ENCODE data around the gene TXNRD1. TPM values are rescaled to one million over a fixed set of nuclear protein-coding genes. Genes with fewer than 3 reads are reported as not detected.

TXNRD1 gene
- total RNA-seq, 1 donor from 2014 or later, result 176 TPM

GRCh38 chr12:104347374-104348075, 131.9 kb downstream of the TXNRD1 start:
- peaks cover 83% of the 10 kb centered on the region for H4K20me1 ChIP-seq (ENCODE audit: insufficient read depth, low read length)
- TF ChIP-seq CTCF (IDR thresholded peaks at IDR 0.05; ENCODE audit: insufficient read depth, low read depth, low read length), result no peak
- no peak for TF ChIP-seq EZH2 (IDR thresholded peaks at IDR 0.05; ENCODE audit: insufficient read depth, low read length)
- no peak for FAIRE-seq

GRCh38 chr12:104348283-104348993, 132.9 kb downstream of the TXNRD1 start:
- Histone ChIP-seq H4K20me1 (ENCODE audit: insufficient read depth, low read length) (peaks cover 79% of the 10 kb centered on the region), H3K4me2 (ENCODE audit: low read length) (no peak overlapping the region), H3K79me2 (ENCODE audit: insufficient read depth, low read length) (peaks cover 41% of the 10 kb centered on the region), H3K4me1 (ENCODE audit: insufficient read depth, low read length) (no peaks in the 10 kb centered on the region), H3K36me3 (ENCODE audit: insufficient read depth, low read length) (peaks cover 62% of the 10 kb centered on the region), H3K9me3 (ENCODE audit: insufficient read depth, low read depth, low read length) (no peaks in the 10 kb centered on the region), H2AFZ (ENCODE audit: low read depth, low read length) (no peak overlapping the region), H3K27ac (ENCODE audit: low read depth, low read length) (no peak overlapping the region), H3K9ac (ENCODE audit: low read length) (no peak overlapping the region), H3K27me3 (ENCODE audit: insufficient read depth, low read length) (no peaks in the 10 kb centered on the region), H3K4me3 (ENCODE audit: insufficient read depth, low read depth, low read length) (no peak overlapping the region)
- TF ChIP-seq CTCF (IDR thresholded peaks at IDR 0.05; ENCODE audit: insufficient read depth, low read depth, low read length) (no peak), EZH2 (IDR thresholded peaks at IDR 0.05; ENCODE audit: insufficient read depth, low read length) (no peak)
- H3K4me3 Mint-ChIP-seq (ENCODE audit: unreplicated experiment), result no peak overlapping the region
- DNase-seq (ENCODE audit: low read depth), result no peak
- peaks cover 22% of the 10 kb centered on the region for H3K4me1 Mint-ChIP-seq (ENCODE audit: low read depth, unreplicated experiment)
- H3K27ac Mint-ChIP-seq (ENCODE audit: unreplicated experiment), result no peak overlapping the region
- no peaks in the 10 kb centered on the region for H3K9me3 Mint-ChIP-seq (ENCODE audit: unreplicated experiment)
- no peak for FAIRE-seq
- no peaks in the 10 kb centered on the region for H3K27me3 Mint-ChIP-seq (ENCODE audit: low read depth, unreplicated experiment)
- H3K36me3 Mint-ChIP-seq (ENCODE audit: low read depth, unreplicated experiment), result peaks cover 15% of the 10 kb centered on the region

More at GRCh38 chr12:104347374-104348075, 131.9 kb downstream of the TXNRD1 start:
- no peak for DNase-seq (ENCODE audit: low read depth)
- Mint-ChIP-seq H3K4me1 (ENCODE audit: low read depth, unreplicated experiment) (peaks cover 22% of the 10 kb centered on the region), H3K4me3 (ENCODE audit: unreplicated experiment) (no peak overlapping the region), H3K27ac (ENCODE audit: unreplicated experiment) (no peak overlapping the region), H3K36me3 (ENCODE audit: low read depth, unreplicated experiment) (peaks cover 19% of the 10 kb centered on the region), H3K27me3 (ENCODE audit: low read depth, unreplicated experiment) (no peaks in the 10 kb centered on the region), H3K9me3 (ENCODE audit: unreplicated experiment) (no peaks in the 10 kb centered on the region)
- Histone ChIP-seq H3K79me2 (ENCODE audit: insufficient read depth, low read length) (peaks cover 49% of the 10 kb centered on the region), H3K27me3 (ENCODE audit: insufficient read depth, low read length) (no peaks in the 10 kb centered on the region), H3K27ac (ENCODE audit: low read depth, low read length) (no peak overlapping the region), H3K9me3 (ENCODE audit: insufficient read depth, low read depth, low read length) (no peaks in the 10 kb centered on the region), H3K4me3 (ENCODE audit: insufficient read depth, low read depth, low read length) (no peak overlapping the region), H3K4me2 (ENCODE audit: low read length) (no peak overlapping the region), H3K4me1 (ENCODE audit: insufficient read depth, low read length) (no peaks in the 10 kb centered on the region), H3K36me3 (ENCODE audit: insufficient read depth, low read length) (peaks cover 62% of the 10 kb centered on the region), H2AFZ (ENCODE audit: low read depth, low read length) (no peak overlapping the region), H3K9ac (ENCODE audit: low read length) (no peak overlapping the region)

All from astrocyte (in vitro differentiated cells and primary cell).